Liver (tissue), 9 donors: ENCODE data around the gene RBM33. TPM values are rescaled to one million over a fixed set of nuclear protein-coding genes. Genes with fewer than 3 reads are reported as not detected.

Experiments used
- DNase-seq: peaks from one replicate; pipeline ENCODE4 v3.0.0-alpha.2; 2017; ENCODE audit warnings: low spot score
- H3K27ac ChIP-seq, 2 donors: one replicate each; pipeline ENCODE4 v1.7.0; 2013; ENCODE audit warnings: inconsistent platforms in 2 of 2, low read length in 2 of 2, control low read depth in 1 of 2, low read depth in 1 of 2, mild to moderate bottlenecking in 1 of 2
- H3K27me3 ChIP-seq, 4 donors: one replicate each; pipeline versions ENCODE4 v1.6.1 to v1.7.0; 2013; ENCODE audit warnings: low read length in 3 of 4, inconsistent platforms in 1 of 4, mild to moderate bottlenecking in 1 of 4, moderate library complexity in 1 of 4; ENCODE audit not compliant: control insufficient read depth in 4 of 4, insufficient read depth in 4 of 4
- H3K36me3 ChIP-seq, 4 donors: one replicate each; pipeline versions ENCODE4 v1.6.1 to v1.7.0; 2013; ENCODE audit warnings: low read length in 3 of 4, mild to moderate bottlenecking in 3 of 4, low read depth in 1 of 4, moderate library complexity in 1 of 4; ENCODE audit not compliant: control insufficient read depth in 4 of 4, insufficient read depth in 3 of 4
- H3K4me1 ChIP-seq, 4 donors: one replicate each; pipeline versions ENCODE4 v1.6.1 to v1.7.0; 2013; ENCODE audit warnings: low read length in 3 of 4, mild to moderate bottlenecking in 3 of 4, moderate library complexity in 1 of 4; ENCODE audit not compliant: control insufficient read depth in 4 of 4, insufficient read depth in 4 of 4
- H3K4me3 ChIP-seq, 3 donors: one replicate each; pipeline versions ENCODE4 v1.6.1 to v1.7.0; 2013; ENCODE audit warnings: low read length in 3 of 3, control low read depth in 1 of 3, low read depth in 1 of 3, mild to moderate bottlenecking in 1 of 3
- H3K9ac ChIP-seq, 2 donors: one replicate each; pipeline ENCODE4 v1.7.0; 2013; ENCODE audit warnings: low read length in 2 of 2, mild to moderate bottlenecking in 2 of 2, moderate library complexity in 2 of 2, control low read depth in 1 of 2, low read depth in 1 of 2
- H3K9me3 ChIP-seq, 4 donors: one replicate each; pipeline versions ENCODE4 v1.6.1 to v1.7.0; 2013; ENCODE audit warnings: low read length in 3 of 4; ENCODE audit not compliant: control insufficient read depth in 4 of 4
- EGR1 ChIP-seq, 2 donors: IDR thresholded peaks; 2 replicates each; pipeline ENCODE4 v1.6.1; 2016 to 2018; ENCODE audit warnings: antibody characterized with exemption in 2 of 2, low read depth in 2 of 2
- FOXA1 ChIP-seq: IDR thresholded peaks from 2 replicates; pipeline ENCODE4 v1.6.1; 2016; ENCODE audit warnings: antibody characterized with exemption
- FOXA2 ChIP-seq: IDR thresholded peaks from 2 replicates; pipeline ENCODE4 v1.6.1; 2016; ENCODE audit warnings: antibody characterized with exemption
- GABPA ChIP-seq, 2 donors: IDR thresholded peaks in 1 of 2; conservative IDR thresholded peaks in 1 of 2; 2 replicates each; pipeline ENCODE4 v1.6.1; 2016; ENCODE audit warnings: antibody characterized with exemption in 2 of 2, mild to moderate bottlenecking in 1 of 2, moderate library complexity in 1 of 2
- HNF4A ChIP-seq, 2 donors: conservative IDR thresholded peaks; 2 replicates each; pipeline ENCODE4 v1.6.1; 2016; ENCODE audit warnings: antibody characterized with exemption in 2 of 2, mild to moderate bottlenecking in 2 of 2
- HNF4G ChIP-seq: IDR thresholded peaks from 2 replicates; pipeline ENCODE4 v1.6.1; 2016; ENCODE audit warnings: antibody characterized with exemption
- JUND ChIP-seq, 2 donors: IDR thresholded peaks; 2 replicates each; pipeline ENCODE4 v1.6.1; 2016; ENCODE audit warnings: antibody characterized with exemption in 2 of 2
- NR2F2 ChIP-seq: IDR thresholded peaks from 2 replicates; pipeline ENCODE4 v1.6.1; 2016; ENCODE audit warnings: antibody characterized with exemption
- RAD21 ChIP-seq, 2 donors: IDR thresholded peaks; 2 replicates each; pipeline ENCODE4 v1.6.1; 2016; ENCODE audit warnings: antibody characterized with exemption in 2 of 2, mild to moderate bottlenecking in 2 of 2
- RXRA ChIP-seq, 2 donors: IDR thresholded peaks; 2 replicates each; pipeline ENCODE4 v1.6.1; 2017 to 2018; ENCODE audit warnings: antibody characterized with exemption in 2 of 2, mild to moderate bottlenecking in 1 of 2
- SP1 ChIP-seq: IDR thresholded peaks from 2 replicates; pipeline ENCODE4 v1.6.1; 2018; ENCODE audit warnings: antibody characterized with exemption, mild to moderate bottlenecking
- TAF1 ChIP-seq: conservative IDR thresholded peaks from 2 replicates; pipeline ENCODE4 v1.6.1; 2016; ENCODE audit warnings: antibody characterized with exemption, mild to moderate bottlenecking
- YY1 ChIP-seq: IDR thresholded peaks from 2 replicates; pipeline ENCODE4 v1.6.1; 2016; ENCODE audit warnings: antibody characterized with exemption, mild to moderate bottlenecking
- WGBS: extraction: QIAGEN DNeasy Blood & Tissue Kit; methylation state at CpG from one replicate; pipeline ENCODE4 v1.1.7; 2013; 5-methylcytosine and 5-hydroxymethylcytosine counted together
- polyA plus RNA-seq, 2 donors: library from polyadenylated mRNA; stranded (reverse) in 1 of 2; unstranded in 1 of 2; fragments of 200-250 nt in 1 of 2; fragments of >200 nt in 1 of 2; fragmentation: Nextera tagmentation in 1 of 2; extraction: Ambion mirVana in 1 of 2; gene quantifications; one replicate each; pipeline versions ENCODE4 v1.2.1 to v1.2.3, GENCODE V29; 2013 to 2015
- total RNA-seq, 2 donors: library from RNA; depleted of rRNA; stranded (reverse); fragments of >200 nt; gene quantifications; one replicate each; pipeline ENCODE4 v1.2.3, GENCODE V29; 2014
- TF ChIP-seq, protein P1 (sequence below): IDR thresholded peaks from 2 replicates; pipeline ENCODE4 v1.6.1; 2016; ENCODE audit warnings: antibody characterized with exemption
- TF ChIP-seq, protein P2 (sequence below): IDR thresholded peaks from 2 replicates; pipeline ENCODE4 v1.6.1; 2016; ENCODE audit warnings: antibody characterized with exemption, mild to moderate bottlenecking
- TF ChIP-seq, protein P3 (sequence below): IDR thresholded peaks from 2 replicates; pipeline ENCODE4 v1.6.1; 2016; ENCODE audit warnings: antibody characterized with exemption
- TF ChIP-seq, protein P4 (sequence below): IDR thresholded peaks from 2 replicates; pipeline ENCODE4 v1.6.1; 2016; ENCODE audit warnings: antibody characterized with exemption
- TF ChIP-seq, protein P5 (sequence below): fragments of 150-350 bp; IDR thresholded peaks from 2 replicates; pipeline ENCODE4 v1.5.1; 2017; ENCODE audit warnings: improper control_type of control experiment, low read depth, low read length; ENCODE audit not compliant: missing input control
- donor health status: healthy.
- donor health status: healthy.
- donor health status: healthy.
- donor health status: healthy.
- donor health status: healthy.

Gene RBM33
- total and polyA plus RNA-seq, 4 donors, result 7.8 to 48.9 (median 28.2) TPM

DNA sequence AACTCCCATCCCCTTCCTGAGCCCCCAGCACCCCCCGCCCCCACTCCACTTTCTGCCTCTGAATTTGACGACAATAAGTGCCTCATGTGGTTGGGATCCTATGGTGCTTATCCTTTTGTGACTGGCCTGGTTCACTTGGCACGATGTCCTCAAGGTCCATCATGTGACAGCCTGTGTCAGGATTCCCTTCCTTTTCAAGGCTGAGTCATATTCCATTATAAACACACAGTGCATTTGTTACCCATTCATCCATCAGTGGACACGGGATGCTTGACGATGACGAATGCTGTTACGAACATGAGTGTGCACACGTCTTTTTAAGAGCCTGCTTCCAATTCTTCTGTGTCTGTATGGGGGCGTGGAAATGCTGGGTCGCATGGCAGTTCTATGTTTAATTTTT, 141.1 kb downstream of the RBM33 start:
- DNase-seq, result no peak
- H3K9me3 ChIP-seq, result no peaks in the 10 kb centered on the region
- WGBS, result 96% methylated on average over 10 of the region's 10 CpGs
- H3K27ac ChIP-seq, result no peak overlapping the region
- H3K4me1 ChIP-seq, result peaks cover 2 to 7% (median 6%) of the 10 kb centered on the region in 4 donors
- TF ChIP-seq, protein P1, sequence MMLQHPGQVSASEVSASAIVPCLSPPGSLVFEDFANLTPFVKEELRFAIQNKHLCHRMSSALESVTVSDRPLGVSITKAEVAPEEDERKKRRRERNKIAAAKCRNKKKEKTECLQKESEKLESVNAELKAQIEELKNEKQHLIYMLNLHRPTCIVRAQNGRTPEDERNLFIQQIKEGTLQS, result no peak
- TF ChIP-seq SP1, result no peak
- no peak for TF ChIP-seq JUND (IDR thresholded peaks at IDR 0.05)
- no peak for TF ChIP-seq GABPA (IDR thresholded peaks at IDR 0.05 in 1 of 2, conservative IDR thresholded peaks at IDR 0.05 in 1 of 2)
- TF ChIP-seq, protein P2, sequence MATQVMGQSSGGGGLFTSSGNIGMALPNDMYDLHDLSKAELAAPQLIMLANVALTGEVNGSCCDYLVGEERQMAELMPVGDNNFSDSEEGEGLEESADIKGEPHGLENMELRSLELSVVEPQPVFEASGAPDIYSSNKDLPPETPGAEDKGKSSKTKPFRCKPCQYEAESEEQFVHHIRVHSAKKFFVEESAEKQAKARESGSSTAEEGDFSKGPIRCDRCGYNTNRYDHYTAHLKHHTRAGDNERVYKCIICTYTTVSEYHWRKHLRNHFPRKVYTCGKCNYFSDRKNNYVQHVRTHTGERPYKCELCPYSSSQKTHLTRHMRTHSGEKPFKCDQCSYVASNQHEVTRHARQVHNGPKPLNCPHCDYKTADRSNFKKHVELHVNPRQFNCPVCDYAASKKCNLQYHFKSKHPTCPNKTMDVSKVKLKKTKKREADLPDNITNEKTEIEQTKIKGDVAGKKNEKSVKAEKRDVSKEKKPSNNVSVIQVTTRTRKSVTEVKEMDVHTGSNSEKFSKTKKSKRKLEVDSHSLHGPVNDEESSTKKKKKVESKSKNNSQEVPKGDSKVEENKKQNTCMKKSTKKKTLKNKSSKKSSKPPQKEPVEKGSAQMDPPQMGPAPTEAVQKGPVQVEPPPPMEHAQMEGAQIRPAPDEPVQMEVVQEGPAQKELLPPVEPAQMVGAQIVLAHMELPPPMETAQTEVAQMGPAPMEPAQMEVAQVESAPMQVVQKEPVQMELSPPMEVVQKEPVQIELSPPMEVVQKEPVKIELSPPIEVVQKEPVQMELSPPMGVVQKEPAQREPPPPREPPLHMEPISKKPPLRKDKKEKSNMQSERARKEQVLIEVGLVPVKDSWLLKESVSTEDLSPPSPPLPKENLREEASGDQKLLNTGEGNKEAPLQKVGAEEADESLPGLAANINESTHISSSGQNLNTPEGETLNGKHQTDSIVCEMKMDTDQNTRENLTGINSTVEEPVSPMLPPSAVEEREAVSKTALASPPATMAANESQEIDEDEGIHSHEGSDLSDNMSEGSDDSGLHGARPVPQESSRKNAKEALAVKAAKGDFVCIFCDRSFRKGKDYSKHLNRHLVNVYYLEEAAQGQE, result no peak
- TF ChIP-seq RXRA (IDR thresholded peaks at IDR 0.05), result no peak
- no peak for TF ChIP-seq FOXA1
- no peak for TF ChIP-seq HNF4A (conservative IDR thresholded peaks at IDR 0.05)
- no peak for TF ChIP-seq FOXA2
- TF ChIP-seq YY1, result no peak
- TF ChIP-seq TAF1, result no peak
- TF ChIP-seq, protein P3, sequence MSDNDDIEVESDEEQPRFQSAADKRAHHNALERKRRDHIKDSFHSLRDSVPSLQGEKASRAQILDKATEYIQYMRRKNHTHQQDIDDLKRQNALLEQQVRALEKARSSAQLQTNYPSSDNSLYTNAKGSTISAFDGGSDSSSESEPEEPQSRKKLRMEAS, result no peak
- TF ChIP-seq, protein P4, sequence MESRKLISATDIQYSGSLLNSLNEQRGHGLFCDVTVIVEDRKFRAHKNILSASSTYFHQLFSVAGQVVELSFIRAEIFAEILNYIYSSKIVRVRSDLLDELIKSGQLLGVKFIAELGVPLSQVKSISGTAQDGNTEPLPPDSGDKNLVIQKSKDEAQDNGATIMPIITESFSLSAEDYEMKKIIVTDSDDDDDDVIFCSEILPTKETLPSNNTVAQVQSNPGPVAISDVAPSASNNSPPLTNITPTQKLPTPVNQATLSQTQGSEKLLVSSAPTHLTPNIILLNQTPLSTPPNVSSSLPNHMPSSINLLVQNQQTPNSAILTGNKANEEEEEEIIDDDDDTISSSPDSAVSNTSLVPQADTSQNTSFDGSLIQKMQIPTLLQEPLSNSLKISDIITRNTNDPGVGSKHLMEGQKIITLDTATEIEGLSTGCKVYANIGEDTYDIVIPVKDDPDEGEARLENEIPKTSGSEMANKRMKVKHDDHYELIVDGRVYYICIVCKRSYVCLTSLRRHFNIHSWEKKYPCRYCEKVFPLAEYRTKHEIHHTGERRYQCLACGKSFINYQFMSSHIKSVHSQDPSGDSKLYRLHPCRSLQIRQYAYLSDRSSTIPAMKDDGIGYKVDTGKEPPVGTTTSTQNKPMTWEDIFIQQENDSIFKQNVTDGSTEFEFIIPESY, result no peak
- TF ChIP-seq NR2F2, result no peak
- TF ChIP-seq, protein P5, sequence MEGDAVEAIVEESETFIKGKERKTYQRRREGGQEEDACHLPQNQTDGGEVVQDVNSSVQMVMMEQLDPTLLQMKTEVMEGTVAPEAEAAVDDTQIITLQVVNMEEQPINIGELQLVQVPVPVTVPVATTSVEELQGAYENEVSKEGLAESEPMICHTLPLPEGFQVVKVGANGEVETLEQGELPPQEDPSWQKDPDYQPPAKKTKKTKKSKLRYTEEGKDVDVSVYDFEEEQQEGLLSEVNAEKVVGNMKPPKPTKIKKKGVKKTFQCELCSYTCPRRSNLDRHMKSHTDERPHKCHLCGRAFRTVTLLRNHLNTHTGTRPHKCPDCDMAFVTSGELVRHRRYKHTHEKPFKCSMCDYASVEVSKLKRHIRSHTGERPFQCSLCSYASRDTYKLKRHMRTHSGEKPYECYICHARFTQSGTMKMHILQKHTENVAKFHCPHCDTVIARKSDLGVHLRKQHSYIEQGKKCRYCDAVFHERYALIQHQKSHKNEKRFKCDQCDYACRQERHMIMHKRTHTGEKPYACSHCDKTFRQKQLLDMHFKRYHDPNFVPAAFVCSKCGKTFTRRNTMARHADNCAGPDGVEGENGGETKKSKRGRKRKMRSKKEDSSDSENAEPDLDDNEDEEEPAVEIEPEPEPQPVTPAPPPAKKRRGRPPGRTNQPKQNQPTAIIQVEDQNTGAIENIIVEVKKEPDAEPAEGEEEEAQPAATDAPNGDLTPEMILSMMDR, result no peak
- no peak for TF ChIP-seq HNF4G
- no peak for TF ChIP-seq RAD21 (IDR thresholded peaks at IDR 0.05)
- TF ChIP-seq EGR1 (IDR thresholded peaks at IDR 0.05; ENCODE audit: low read depth in 2 of 2), result no peak
- H3K4me3 ChIP-seq, result no peak overlapping the region
- H3K9ac ChIP-seq, result no peak overlapping the region
- H3K36me3 ChIP-seq, result peaks cover 0 to 23% (median 3%) of the 10 kb centered on the region in 4 donors
- H3K27me3 ChIP-seq, result no peaks in the 10 kb centered on the region
